LoVo (cell line): Measurements from ENCODE around the gene VAV2.

Experiments used
- DNase-seq: peaks from one replicate; pipeline ENCODE4 v3.0.0-alpha.2; 2016; ENCODE audit warnings: low spot score

Gene VAV2

GRCh38 chr9:133849110-133849670, 142.9 kb downstream of the VAV2 start:
- DNase-seq = no peak

GRCh38 chr9:133848471-133849109, 143.5 kb downstream of the VAV2 start:
- DNase-seq = no peak

- DNase-seq = no peak
Observed at GRCh38 chr9:133846483-133847090, 145.5 kb downstream of the VAV2 start.

GRCh38 chr9:133845440-133845839, 146.7 kb downstream of the VAV2 start:
- no peak for DNase-seq

- DNase-seq = no peak
Observed at GRCh38 chr9:133844881-133845410, 147.2 kb downstream of the VAV2 start.

- DNase-seq = no peak
Observed at GRCh38 chr9:133844398-133844784, 147.7 kb downstream of the VAV2 start.

GRCh38 chr9:133843751-133844397, 148.2 kb downstream of the VAV2 start:
- DNase-seq = no peak

- DNase-seq = no peak
Observed at GRCh38 chr9:133843250-133843649, 148.9 kb downstream of the VAV2 start.

- DNase-seq = no peak
Observed at GRCh38 chr9:133842721-133843227, 149.3 kb downstream of the VAV2 start.

GRCh38 chr9:133842174-133842573, 149.9 kb downstream of the VAV2 start:
- no peak for DNase-seq

GRCh38 chr9:133841167-133841812, 150.8 kb downstream of the VAV2 start:
- DNase-seq = no peak

GRCh38 chr9:133839822-133840329, 152.2 kb downstream of the VAV2 start:
- DNase-seq = no peak

- no peak for DNase-seq
Observed at GRCh38 chr9:133838859-133839507, 153.1 kb downstream of the VAV2 start.

- no peak for DNase-seq
Observed at GRCh38 chr9:133837627-133838597, 154.2 kb downstream of the VAV2 start.

- no peak for DNase-seq
Observed at GRCh38 chr9:133836818-133837217, 155.3 kb downstream of the VAV2 start.

GRCh38 chr9:133836001-133836758, 155.9 kb downstream of the VAV2 start:
- DNase-seq = no peak

- DNase-seq = no peak
Observed at GRCh38 chr9:133835262-133835901, 156.7 kb downstream of the VAV2 start.

- DNase-seq = no peak
Observed at GRCh38 chr9:133834080-133834976, 157.8 kb downstream of the VAV2 start.
